HG02588 (cell line): ENCODE results near the gene DHX34.
"Not testable (repeated sequence)": the region's sequence is repeated elsewhere in the genome, so short reads cannot be mapped to it uniquely, and the experiment has no call there.

ENCODE experiments used
- ATAC-seq: cut with Tn5 transposase; IDR thresholded peaks from one replicate; pipeline ENCODE4 v1.9.1; 2021; ENCODE audit warnings: mild to moderate bottlenecking, moderate library complexity; ENCODE audit not compliant: unreplicated experiment

Gene DHX34

GRCh38 chr19:47363758-47364531 lies 14.8 kb downstream of the DHX34 start:
- ATAC-seq: no peak

- ATAC-seq: not testable (repeated sequence)
These were observed 16.3 kb downstream of the DHX34 start for GRCh38 chr19:47365455-47365854.

- no peak for ATAC-seq
These were observed 21.0 kb downstream of the DHX34 start for GRCh38 chr19:47370045-47370611.

GRCh38 chr19:47371261-47371660 lies 22.1 kb downstream of the DHX34 start:
- no peak for ATAC-seq

DNA sequence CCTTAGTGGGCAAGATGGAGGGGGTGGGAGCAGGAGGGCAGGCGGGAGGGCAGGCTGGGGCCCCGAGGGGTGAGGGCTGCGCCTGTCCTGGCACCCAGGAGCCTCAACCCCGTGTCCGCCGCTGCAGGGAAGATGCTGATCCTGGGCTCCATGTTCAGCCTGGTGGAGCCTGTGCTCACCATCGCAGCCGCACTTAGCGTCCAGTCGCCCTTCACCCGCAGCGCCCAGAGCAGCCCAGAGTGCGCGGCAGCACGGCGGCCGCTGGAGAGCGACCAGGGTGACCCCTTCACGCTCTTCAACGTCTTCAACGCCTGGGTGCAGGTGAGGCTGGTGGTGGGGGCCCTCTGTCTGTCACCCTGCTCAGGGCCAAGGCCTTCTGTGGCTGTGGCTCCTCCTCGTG lies 23.5 kb downstream of the DHX34 start:
- ATAC-seq: no peak

GRCh38 chr19:47373246-47374240 lies 24.4 kb downstream of the DHX34 start:
- ATAC-seq: no peak

DNA sequence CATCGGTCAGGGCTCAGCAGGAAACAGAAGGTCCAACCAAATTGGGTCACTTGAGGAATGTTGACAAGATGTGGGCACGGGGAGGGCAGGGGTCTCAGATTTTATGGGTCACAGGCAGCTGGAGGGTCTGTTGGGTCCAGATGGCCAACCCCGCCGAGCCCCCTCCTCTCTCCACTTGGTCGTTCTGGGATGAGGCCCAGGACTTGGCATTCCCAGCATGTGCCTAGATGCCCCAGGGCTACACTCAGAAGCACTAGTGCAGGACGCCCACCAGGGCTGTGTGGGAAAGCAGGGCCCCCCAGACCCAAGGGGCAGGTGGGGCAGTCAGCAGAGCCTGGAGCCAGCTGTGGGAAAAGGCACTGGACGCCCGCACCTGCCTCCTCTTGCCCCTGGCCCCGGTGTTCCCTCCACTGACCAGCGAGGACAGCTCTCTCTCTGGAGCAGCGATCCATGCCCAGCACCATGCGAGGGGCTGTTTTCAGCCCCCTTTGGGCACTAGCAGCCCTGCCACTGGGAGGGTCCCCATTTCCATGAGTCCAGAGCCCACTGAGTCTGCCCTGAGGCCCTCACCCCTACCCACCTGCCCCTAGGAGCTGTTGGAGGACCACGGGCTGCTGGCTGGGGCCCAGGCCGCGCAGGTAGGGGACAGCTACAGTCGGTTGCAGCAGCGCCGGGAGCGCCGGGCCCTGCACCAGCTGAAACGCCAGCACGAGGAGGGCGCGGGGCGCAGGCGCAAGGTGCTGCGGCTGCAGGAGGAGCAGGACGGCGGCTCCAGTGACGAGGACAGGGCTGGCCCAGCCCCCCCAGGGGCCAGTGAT lies 26.0 kb downstream of the DHX34 start:
- ATAC-seq: no peak

- ATAC-seq: no peak
These were observed 26.8 kb downstream of the DHX34 start for GRCh38 chr19:47375694-47376588.

DNA sequence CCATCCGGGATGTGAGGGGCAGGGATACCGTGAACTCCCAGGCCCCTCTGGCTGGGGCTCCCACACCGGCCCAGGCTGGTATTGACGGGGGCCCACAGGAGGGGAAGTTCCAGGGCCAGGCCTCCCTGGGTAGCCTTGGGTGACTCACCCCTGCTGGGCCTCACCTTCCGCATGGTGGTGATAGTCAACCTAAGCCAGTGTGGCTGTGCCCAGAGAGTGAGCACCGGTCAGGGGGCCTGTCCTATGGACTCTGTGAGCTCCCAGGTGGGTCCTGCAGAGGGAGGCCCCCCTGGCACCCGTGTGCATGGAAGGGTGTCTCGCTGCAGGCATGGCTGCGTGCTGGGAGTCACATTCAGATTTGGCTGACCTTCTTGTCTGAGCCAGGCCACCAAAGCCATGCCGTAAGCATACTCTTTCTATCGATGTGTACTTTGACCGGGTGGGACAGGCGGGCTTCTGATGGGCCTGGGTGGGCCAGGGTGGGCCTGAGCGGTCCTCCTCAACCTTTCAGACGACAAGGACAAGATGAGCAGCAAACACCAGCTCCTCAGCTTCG lies 27.6 kb downstream of the DHX34 start:
- no peak for ATAC-seq

GRCh38 chr19:47377208-47377701 lies 28.1 kb downstream of the DHX34 start:
- ATAC-seq: no peak

- no peak for ATAC-seq
These were observed 28.7 kb downstream of the DHX34 start for GRCh38 chr19:47377801-47378200.

- ATAC-seq: no peak
These were observed 29.1 kb downstream of the DHX34 start for GRCh38 chr19:47378246-47378645.

- no peak for ATAC-seq
These were observed 30.3 kb downstream of the DHX34 start for GRCh38 chr19:47379381-47379938.

GRCh38 chr19:47380559-47380958 lies 31.4 kb downstream of the DHX34 start:
- no peak for ATAC-seq

DNA sequence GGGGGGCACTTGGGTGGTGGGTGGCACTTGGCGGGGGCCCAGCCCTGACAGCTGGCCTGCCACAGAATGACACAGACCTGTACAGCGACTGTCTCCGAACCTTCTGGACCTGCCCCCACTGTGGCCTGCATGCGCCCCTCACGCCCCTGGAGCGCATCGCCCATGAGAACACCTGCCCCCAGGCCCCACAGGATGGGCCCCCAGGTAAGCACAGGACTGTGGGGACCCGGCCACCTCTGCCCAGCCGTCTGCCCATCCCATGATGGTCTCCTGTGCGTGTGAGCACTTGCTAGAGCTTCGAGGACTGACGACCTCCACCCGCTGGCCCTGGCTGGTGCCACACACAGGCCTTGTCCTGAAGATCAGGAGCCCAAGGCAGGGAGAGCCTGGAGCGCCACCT lies 32.0 kb downstream of the DHX34 start:
- no peak for ATAC-seq

DNA sequence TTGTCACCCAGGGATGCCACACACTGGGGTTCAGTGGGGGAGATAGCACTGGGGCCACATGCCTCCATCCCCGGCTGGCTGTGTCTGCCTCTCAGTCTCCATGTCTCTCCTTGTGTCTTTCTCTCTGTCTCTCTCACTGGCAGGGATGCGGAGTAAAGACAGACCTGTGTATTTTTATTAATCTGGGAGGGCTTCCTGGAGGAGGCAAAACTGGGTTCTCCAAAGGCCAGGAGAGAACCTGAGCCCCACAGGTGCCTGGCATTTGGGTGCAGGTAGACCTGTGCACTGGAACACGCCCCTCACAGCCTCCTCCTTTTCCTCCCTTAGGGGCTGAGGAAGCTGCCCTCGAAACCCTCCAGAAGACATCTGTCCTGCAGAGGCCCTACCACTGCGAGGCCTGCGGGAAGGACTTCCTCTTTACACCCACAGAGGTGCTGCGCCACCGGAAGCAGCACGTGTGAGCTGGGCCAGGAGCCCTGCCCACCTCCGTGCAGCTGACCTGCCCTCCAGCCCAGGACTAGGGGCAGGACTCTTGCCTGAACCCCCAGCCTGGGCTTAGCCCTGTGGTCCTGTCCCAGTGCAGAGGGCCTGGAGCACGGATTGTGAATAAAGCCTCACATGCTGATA lies 32.7 kb downstream of the DHX34 start:
- ATAC-seq: no peak

- not testable (repeated sequence) for ATAC-seq
These were observed 34.8 kb downstream of the DHX34 start for GRCh38 chr19:47383890-47384289.

DNA sequence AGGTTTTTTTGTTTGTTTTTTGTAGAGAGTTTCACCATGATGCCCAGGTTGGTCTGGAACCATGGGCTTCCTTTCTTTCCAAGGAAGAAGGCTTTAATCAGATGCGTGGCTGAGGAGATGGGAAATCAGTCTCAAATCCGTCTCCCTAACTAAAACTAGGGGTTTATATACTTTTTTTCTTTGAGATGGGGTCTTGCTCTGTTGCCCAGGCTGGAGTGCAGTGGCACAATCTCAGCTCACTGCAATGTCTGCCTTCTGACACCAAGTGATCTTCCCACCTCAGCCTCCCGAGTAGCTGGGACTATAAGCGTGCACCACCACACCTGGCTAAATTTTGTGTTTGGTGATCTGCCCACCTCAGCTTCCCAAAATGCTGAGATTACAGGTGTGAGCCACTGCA lies 35.4 kb downstream of the DHX34 start:
- ATAC-seq: not testable (repeated sequence)
